Ishikawa (cell line): ENCODE results near the gene NDUFB6.

Experiments used
- CEBPB ChIP-seq: IDR thresholded peaks from 2 replicates; pipeline ENCODE4 v1.6.1; 2012
- CREB1 ChIP-seq: IDR thresholded peaks from 2 replicates; pipeline ENCODE4 v1.6.1; 2012; ENCODE audit warnings: low read depth
- EGR1 ChIP-seq: IDR thresholded peaks from 2 replicates; pipeline ENCODE4 v1.6.1; 2012
- EP300 ChIP-seq: IDR thresholded peaks from 2 replicates; pipeline ENCODE4 v1.6.1; 2012; ENCODE audit warnings: borderline replicate concordance
- FOXM1 ChIP-seq: IDR thresholded peaks from 2 replicates; pipeline ENCODE4 v1.6.1; 2012; ENCODE audit warnings: low read depth, borderline replicate concordance
- NFIC ChIP-seq: IDR thresholded peaks from 2 replicates; pipeline ENCODE4 v1.6.1; 2012
- RAD21 ChIP-seq: IDR thresholded peaks from 2 replicates; pipeline ENCODE4 v1.6.1; 2012; ENCODE audit warnings: low read depth
- TAF1 ChIP-seq: IDR thresholded peaks from 2 replicates; pipeline ENCODE4 v1.6.1; 2012; ENCODE audit warnings: low read depth, mild to moderate bottlenecking
- TCF12 ChIP-seq: IDR thresholded peaks from 2 replicates; pipeline ENCODE4 v1.6.1; 2012; ENCODE audit warnings: low read depth
- TEAD4 ChIP-seq: IDR thresholded peaks from 2 replicates; pipeline ENCODE4 v1.6.1; 2012
- YY1 ChIP-seq: IDR thresholded peaks from 2 replicates; pipeline ENCODE4 v1.6.1; 2012; ENCODE audit warnings: low read depth
- ZBTB7A ChIP-seq: IDR thresholded peaks from 2 replicates; pipeline ENCODE4 v1.6.1; 2012; ENCODE audit warnings: low read depth
- TF ChIP-seq, protein P1 (sequence below): IDR thresholded peaks from 2 replicates; pipeline ENCODE4 v1.6.1; 2012; ENCODE audit warnings: low read depth, mild to moderate bottlenecking
- TF ChIP-seq, protein P2 (sequence below): IDR thresholded peaks from 2 replicates; pipeline ENCODE4 v1.6.1; 2012
- TF ChIP-seq, protein P3 (sequence below): IDR thresholded peaks from 2 replicates; pipeline ENCODE4 v1.6.1; 2012

Gene NDUFB6

DNA sequence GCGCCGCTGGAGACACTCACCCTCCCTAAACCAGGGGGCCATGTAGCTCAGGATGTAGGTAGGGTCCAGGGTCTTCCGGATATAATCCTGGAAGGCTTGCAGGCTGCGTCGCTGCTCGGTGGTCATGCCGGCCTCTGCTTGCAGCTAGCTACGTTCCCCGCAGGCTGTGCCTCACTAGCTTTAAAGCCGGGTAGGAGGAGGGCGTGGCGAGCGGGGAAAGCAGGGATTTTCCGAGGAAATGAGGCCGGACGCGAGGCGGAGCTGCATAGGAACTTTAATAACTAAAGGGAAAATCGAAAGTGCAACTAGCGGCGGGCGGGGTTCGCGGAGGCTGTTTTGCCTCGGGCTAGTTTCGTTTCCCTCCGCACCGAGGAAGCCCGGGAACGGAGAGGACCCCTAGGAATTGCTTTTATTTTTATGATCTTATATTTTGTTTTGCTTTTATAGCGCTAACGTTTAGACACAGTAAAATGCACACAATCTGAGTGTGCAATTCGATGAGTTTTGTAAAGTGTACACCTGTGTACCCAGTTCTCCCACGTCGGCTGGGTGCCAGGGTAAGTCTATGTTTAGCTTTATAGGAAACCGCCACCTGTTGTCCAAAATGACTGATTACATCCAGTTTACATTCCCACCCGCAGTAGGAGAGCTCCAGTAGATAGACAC is 46.8 kb downstream of the NDUFB6 start, which contains the start of gene RIGI:
RIGI (minus strand) TSS at position 156 of the 666 bp plus-strand sequence; CDS start at position 126, 30 bp downstream.
- TF ChIP-seq, protein P1, sequence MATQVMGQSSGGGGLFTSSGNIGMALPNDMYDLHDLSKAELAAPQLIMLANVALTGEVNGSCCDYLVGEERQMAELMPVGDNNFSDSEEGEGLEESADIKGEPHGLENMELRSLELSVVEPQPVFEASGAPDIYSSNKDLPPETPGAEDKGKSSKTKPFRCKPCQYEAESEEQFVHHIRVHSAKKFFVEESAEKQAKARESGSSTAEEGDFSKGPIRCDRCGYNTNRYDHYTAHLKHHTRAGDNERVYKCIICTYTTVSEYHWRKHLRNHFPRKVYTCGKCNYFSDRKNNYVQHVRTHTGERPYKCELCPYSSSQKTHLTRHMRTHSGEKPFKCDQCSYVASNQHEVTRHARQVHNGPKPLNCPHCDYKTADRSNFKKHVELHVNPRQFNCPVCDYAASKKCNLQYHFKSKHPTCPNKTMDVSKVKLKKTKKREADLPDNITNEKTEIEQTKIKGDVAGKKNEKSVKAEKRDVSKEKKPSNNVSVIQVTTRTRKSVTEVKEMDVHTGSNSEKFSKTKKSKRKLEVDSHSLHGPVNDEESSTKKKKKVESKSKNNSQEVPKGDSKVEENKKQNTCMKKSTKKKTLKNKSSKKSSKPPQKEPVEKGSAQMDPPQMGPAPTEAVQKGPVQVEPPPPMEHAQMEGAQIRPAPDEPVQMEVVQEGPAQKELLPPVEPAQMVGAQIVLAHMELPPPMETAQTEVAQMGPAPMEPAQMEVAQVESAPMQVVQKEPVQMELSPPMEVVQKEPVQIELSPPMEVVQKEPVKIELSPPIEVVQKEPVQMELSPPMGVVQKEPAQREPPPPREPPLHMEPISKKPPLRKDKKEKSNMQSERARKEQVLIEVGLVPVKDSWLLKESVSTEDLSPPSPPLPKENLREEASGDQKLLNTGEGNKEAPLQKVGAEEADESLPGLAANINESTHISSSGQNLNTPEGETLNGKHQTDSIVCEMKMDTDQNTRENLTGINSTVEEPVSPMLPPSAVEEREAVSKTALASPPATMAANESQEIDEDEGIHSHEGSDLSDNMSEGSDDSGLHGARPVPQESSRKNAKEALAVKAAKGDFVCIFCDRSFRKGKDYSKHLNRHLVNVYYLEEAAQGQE: no peak
- TF ChIP-seq NFIC: peak; percentile 81
- peak; percentile 61; the same call in 1 of the 2 replicates for TF ChIP-seq FOXM1
- TF ChIP-seq YY1: no peak
- peak; percentile 59; the same call in 1 of the 2 replicates for TF ChIP-seq TEAD4
- peak; percentile 62 for TF ChIP-seq RAD21
- TF ChIP-seq, protein P2, sequence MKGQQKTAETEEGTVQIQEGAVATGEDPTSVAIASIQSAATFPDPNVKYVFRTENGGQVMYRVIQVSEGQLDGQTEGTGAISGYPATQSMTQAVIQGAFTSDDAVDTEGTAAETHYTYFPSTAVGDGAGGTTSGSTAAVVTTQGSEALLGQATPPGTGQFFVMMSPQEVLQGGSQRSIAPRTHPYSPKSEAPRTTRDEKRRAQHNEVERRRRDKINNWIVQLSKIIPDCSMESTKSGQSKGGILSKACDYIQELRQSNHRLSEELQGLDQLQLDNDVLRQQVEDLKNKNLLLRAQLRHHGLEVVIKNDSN: no peak
- 0 out of 2 replicates have a peak, but pooled peaks have one; percentile 31 for TF ChIP-seq EGR1
- no peak for TF ChIP-seq TAF1
- TF ChIP-seq EP300: no peak; the same call in 1 of the 2 replicates
- TF ChIP-seq ZBTB7A: no peak
- TF ChIP-seq, protein P3, sequence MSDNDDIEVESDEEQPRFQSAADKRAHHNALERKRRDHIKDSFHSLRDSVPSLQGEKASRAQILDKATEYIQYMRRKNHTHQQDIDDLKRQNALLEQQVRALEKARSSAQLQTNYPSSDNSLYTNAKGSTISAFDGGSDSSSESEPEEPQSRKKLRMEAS: peak; percentile 24; the same call in 1 of the 2 replicates
- no peak for TF ChIP-seq CREB1
- TF ChIP-seq TCF12: peak; percentile 50; the same call in 1 of the 2 replicates
- 0 out of 2 replicates have a peak, but pooled peaks have one; percentile 2 for TF ChIP-seq CEBPB

DNA sequence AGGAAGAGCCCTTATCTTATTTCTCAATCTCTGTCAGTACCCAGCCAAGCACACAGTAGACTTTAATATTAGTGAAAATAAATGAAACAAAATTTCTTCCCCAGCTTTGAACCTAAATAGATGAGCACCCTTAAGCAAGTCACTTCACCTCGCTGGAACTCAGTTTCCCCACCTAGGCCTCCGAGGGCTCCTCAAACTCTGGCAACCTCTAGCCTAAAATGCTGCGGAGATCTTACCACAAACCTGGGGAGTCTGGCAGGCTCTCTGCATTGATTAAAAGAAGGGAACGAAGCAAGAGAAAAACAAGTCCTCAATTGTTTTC is 47.3 kb downstream of the NDUFB6 start:
- TF ChIP-seq NFIC (no peak), TEAD4 (no peak), TCF12 (no peak), CEBPB (no peak), YY1 (no peak), EP300 (no peak), EGR1 (no peak)
- TF ChIP-seq, protein P1: no peak

DNA sequence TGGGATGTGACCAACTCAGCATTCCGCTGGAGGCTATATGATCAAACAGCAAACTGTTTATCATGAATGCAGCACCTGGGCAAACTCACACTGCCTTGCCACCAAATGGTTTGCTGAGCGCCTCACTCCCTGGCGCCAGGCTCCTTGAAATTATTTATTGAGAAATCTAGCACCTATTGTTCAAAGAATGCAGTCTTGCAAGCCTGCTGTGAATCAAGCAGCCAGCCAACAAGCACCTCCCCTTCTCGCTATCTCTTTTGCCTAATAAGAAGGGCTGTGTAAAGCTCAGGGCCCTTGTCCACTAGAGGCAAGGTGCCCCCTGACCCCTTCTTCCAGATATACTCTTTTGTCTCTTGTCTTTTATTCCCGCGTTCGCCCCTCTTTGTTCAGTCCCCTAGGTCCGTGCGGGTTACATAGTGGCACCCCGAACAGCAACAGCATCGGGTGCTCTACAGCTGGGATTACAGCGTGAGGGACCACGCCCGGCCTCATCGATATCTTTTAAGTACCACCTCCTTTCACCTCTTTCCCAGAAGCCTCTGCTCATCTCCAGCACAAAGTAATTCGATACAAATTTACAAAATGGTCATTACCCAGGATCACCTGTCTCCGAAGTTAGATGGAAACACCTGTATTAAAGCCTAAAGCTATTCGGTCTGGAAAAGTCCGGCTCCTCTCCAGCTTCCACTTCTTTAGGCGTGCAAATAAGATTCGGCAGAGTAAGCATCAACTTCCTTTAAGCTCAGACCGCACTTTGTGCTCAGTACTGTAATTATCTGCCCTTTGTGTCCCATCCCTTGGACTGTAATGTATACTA is 47.9 kb downstream of the NDUFB6 start:
- TF ChIP-seq RAD21 (no peak), NFIC (peak; percentile 71), FOXM1 (peak; percentile 42; the same call in 1 of the 2 replicates), YY1 (no peak), TEAD4 (peak; percentile 78), ZBTB7A (no peak), TCF12 (peak; percentile 73; the same call in 1 of the 2 replicates), EP300 (peak; percentile 56; the same call in 1 of the 2 replicates), CEBPB (peak; percentile 91)
- TF ChIP-seq, protein P3: no peak
- TF ChIP-seq, protein P1: no peak

DNA sequence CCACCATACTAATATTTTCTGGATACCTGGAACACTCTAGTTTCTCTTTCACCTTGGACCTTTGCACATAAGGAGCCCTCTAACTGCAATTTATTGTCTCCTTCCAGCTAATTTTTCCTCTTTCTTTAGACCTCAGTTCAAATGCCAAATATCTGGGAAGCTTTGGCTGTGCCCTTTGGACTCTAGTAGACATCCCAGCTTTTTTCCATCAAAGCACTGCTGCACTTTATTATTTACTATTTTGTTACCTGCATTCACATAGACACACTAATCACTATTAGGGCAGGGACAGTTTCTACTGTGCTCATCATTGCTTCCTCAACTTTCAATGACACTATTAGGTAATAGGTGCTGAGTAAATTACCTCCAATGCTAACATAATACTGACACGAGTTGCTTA is 49.0 kb downstream of the NDUFB6 start:
- TF ChIP-seq ZBTB7A (no peak), CREB1 (no peak), TEAD4 (no peak), CEBPB (no peak), TAF1 (no peak), EGR1 (no peak), NFIC (no peak), YY1 (no peak), RAD21 (no peak)
- TF ChIP-seq, protein P3: no peak
- TF ChIP-seq, protein P2: no peak
- TF ChIP-seq, protein P1: no peak
